BLaER1 treated with 17β-estradiol and CSF1 and Interleukin-3, amounts not matched to agents 10 nM and 100 nM (cell line): ENCODE measurements around the gene CENPO.

Experiments
- H3K27ac ChIP-seq, 11 experiments: shearing (Covaris generic); formaldehyde crosslinking; 2 replicates each; pipeline ENCODE4 v1.8.1; 2022
- H3K27me3 ChIP-seq, 11 experiments: shearing (Covaris generic); formaldehyde crosslinking; 2 replicates each; pipeline ENCODE4 v1.8.1; 2022
- H3K36me3 ChIP-seq, 11 experiments: shearing (Covaris generic); formaldehyde crosslinking; 2 replicates each; pipeline ENCODE4 v1.8.1; 2022
- H3K4me1 ChIP-seq, 10 experiments: shearing (Covaris generic); formaldehyde crosslinking; 2 replicates each; pipeline ENCODE4 v1.8.1; 2022
- H3K4me2 ChIP-seq, 11 experiments: shearing (Covaris generic); formaldehyde crosslinking; 2 replicates each; pipeline ENCODE4 v1.8.1; 2022
- H3K4me3 ChIP-seq, 10 experiments: shearing (Covaris generic); formaldehyde crosslinking; 2 replicates each; pipeline ENCODE4 v1.8.1; 2022
- H3K9ac ChIP-seq, 11 experiments: shearing (Covaris generic); formaldehyde crosslinking; 2 replicates each; pipeline ENCODE4 v1.8.1; 2022
- H3K9me3 ChIP-seq, 11 experiments: shearing (Covaris generic); formaldehyde crosslinking; replicated peaks in 1 of 11; 2 replicates each; pipeline ENCODE4 v1.8.1; 2022
- H4K20me1 ChIP-seq, 11 experiments: shearing (Covaris generic); formaldehyde crosslinking; 2 replicates each; pipeline ENCODE4 v1.8.1; 2022
- Cebpa-rat ChIP-seq, 11 experiments: shearing (Covaris generic); IDR thresholded peaks; 2 replicates each; pipeline ENCODE4 v1.8.1; 2022

Gene CENPO

DNA sequence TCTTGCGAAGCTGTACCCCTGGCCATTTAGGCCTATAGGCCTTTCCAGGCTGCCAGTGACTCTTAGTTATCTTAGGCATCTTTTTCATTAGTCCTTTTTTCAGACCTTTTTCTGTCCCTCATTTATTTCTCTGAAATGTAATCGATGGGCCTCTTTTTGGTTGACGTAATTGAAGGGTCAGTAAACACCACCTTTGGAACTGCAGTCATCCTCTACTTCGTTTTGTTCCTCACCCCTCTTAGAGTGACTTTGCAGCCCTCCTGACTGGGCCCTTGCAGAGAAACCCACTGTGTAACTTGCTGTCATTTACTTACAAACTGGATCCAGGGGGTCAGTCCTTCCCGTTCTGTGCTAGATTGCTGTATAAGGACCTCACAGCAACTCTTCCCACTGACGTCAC is 23.2 kb downstream of the CENPO start:
- Histone ChIP-seq H3K36me3 (peaks cover 57 to 100% (median 97%) of the 10 kb centered on the region in 11 experiments), H3K27ac (no peak overlapping the region), H3K9me3 (peaks cover 0 to 4% (median 0%) of the 10 kb centered on the region in 11 experiments; a peak in 2 of 22 replicates), H4K20me1 (peaks cover 0 to 24% (median 11%) of the 10 kb centered on the region in 11 experiments; a peak in 12 of 22 replicates), H3K4me3 (no peak overlapping the region), H3K4me2 (peak overlapping the region in 2 of 11 experiments; percentile 17 to 37; a peak in 4 of 22 replicates), H3K4me1 (peaks cover 6 to 36% (median 18%) of the 10 kb centered on the region in 10 experiments; a peak in 18 of 20 replicates), H3K27me3 (no peaks in the 10 kb centered on the region), H3K9ac (no peak overlapping the region)
- no peak for TF ChIP-seq Cebpa-rat (IDR thresholded peaks at IDR 0.05)

- Histone ChIP-seq H3K27me3 (no peaks in the 10 kb centered on the region), H3K4me2 (peak overlapping the region in 2 of 11 experiments; percentile 17 to 37; a peak in 3 of 22 replicates), H3K4me1 (peaks cover 6 to 36% (median 18%) of the 10 kb centered on the region in 10 experiments; a peak in 18 of 20 replicates), H3K27ac (no peak overlapping the region), H3K9ac (no peak overlapping the region), H3K9me3 (no peaks in the 10 kb centered on the region; a peak in 1 of 22 replicates), H4K20me1 (peaks cover 0 to 24% (median 11%) of the 10 kb centered on the region in 11 experiments; a peak in 12 of 22 replicates), H3K36me3 (peaks cover 62 to 100% (median 97%) of the 10 kb centered on the region in 11 experiments), H3K4me3 (no peak overlapping the region)
- TF ChIP-seq Cebpa-rat (IDR thresholded peaks at IDR 0.05) = no peak
Observed at GRCh38 chr2:24816884-24817283, 23.7 kb downstream of the CENPO start.

DNA sequence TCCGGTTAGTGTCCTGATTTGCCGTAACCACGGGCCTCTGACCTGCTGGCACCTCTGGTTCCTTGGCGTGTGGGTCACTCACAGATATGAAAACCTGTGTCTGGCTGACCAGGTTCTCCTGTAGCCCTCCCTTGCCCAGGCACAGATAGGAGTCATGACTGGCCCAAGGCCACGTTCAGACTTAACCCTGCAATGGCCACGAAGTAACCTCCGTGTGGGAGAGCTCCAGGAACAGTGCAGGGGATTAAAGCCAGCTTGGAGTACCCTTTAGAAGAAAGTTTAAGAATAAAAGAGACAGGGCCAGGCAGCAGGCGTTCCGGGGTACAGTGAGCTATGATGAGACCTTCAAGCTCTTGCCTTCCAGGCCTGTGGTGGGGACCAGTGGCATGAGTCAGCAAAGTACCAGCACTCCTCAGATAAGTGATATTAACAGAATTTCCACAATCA is 25.5 kb downstream of the CENPO start:
- H3K4me1 ChIP-seq = peaks cover 6 to 36% (median 18%) of the 10 kb centered on the region in 10 experiments; a peak in 18 of 20 replicates
- no peak overlapping the region for H3K4me3 ChIP-seq
- peak overlapping the region in 8 of 11 experiments; percentile 10 to 75 (median 57); a peak in 15 of 22 replicates for H3K4me2 ChIP-seq
- H3K9me3 ChIP-seq = no peaks in the 10 kb centered on the region
- H4K20me1 ChIP-seq = peaks cover 0 to 12% (median 4%) of the 10 kb centered on the region in 11 experiments; a peak in 10 of 22 replicates
- H3K36me3 ChIP-seq = peaks cover 74 to 100% (median 98%) of the 10 kb centered on the region in 11 experiments
- TF ChIP-seq Cebpa-rat (IDR thresholded peaks at IDR 0.05) = no peak
- H3K9ac ChIP-seq = peak overlapping the region in 6 of 11 experiments; percentile 10 to 44 (median 38); a peak in 5 of 22 replicates
- H3K27me3 ChIP-seq = no peaks in the 10 kb centered on the region
- H3K27ac ChIP-seq = peak overlapping the region in 9 of 11 experiments; percentile 5 to 61 (median 38); a peak in 13 of 22 replicates

GRCh38 chr2:24819442-24820174 is 26.4 kb downstream of the CENPO start:
- no peak overlapping the region for H3K9ac ChIP-seq
- peaks cover 72 to 100% (median 98%) of the 10 kb centered on the region in 11 experiments for H3K36me3 ChIP-seq
- H3K4me1 ChIP-seq = peaks cover 6 to 36% (median 18%) of the 10 kb centered on the region in 10 experiments; a peak in 18 of 20 replicates
- H4K20me1 ChIP-seq = peaks cover 0 to 10% (median 0%) of the 10 kb centered on the region in 11 experiments; a peak in 5 of 22 replicates
- peak overlapping the region in 4 of 11 experiments; percentile 54 to 68 (median 60); a peak in 8 of 22 replicates for H3K4me2 ChIP-seq
- no peaks in the 10 kb centered on the region for H3K9me3 ChIP-seq
- no peak for TF ChIP-seq Cebpa-rat (IDR thresholded peaks at IDR 0.05)
- H3K27me3 ChIP-seq = no peaks in the 10 kb centered on the region
- peak overlapping the region in 7 of 11 experiments; percentile 7 to 61 (median 41); a peak in 7 of 22 replicates for H3K27ac ChIP-seq
- no peak overlapping the region for H3K4me3 ChIP-seq

- no peak overlapping the region for H3K4me3 ChIP-seq
- H4K20me1 ChIP-seq = peaks cover 0 to 10% (median 0%) of the 10 kb centered on the region in 11 experiments; a peak in 5 of 22 replicates
- H3K4me2 ChIP-seq = no peak overlapping the region
- no peak for TF ChIP-seq Cebpa-rat (IDR thresholded peaks at IDR 0.05)
- H3K27me3 ChIP-seq = no peaks in the 10 kb centered on the region
- no peaks in the 10 kb centered on the region for H3K9me3 ChIP-seq
- no peak overlapping the region for H3K27ac ChIP-seq
- peaks cover 67 to 100% (median 97%) of the 10 kb centered on the region in 11 experiments for H3K36me3 ChIP-seq
- H3K9ac ChIP-seq = no peak overlapping the region
- peaks cover 6 to 36% (median 18%) of the 10 kb centered on the region in 10 experiments; a peak in 18 of 20 replicates for H3K4me1 ChIP-seq
Observed at GRCh38 chr2:24820175-24820513, 26.9 kb downstream of the CENPO start.

DNA sequence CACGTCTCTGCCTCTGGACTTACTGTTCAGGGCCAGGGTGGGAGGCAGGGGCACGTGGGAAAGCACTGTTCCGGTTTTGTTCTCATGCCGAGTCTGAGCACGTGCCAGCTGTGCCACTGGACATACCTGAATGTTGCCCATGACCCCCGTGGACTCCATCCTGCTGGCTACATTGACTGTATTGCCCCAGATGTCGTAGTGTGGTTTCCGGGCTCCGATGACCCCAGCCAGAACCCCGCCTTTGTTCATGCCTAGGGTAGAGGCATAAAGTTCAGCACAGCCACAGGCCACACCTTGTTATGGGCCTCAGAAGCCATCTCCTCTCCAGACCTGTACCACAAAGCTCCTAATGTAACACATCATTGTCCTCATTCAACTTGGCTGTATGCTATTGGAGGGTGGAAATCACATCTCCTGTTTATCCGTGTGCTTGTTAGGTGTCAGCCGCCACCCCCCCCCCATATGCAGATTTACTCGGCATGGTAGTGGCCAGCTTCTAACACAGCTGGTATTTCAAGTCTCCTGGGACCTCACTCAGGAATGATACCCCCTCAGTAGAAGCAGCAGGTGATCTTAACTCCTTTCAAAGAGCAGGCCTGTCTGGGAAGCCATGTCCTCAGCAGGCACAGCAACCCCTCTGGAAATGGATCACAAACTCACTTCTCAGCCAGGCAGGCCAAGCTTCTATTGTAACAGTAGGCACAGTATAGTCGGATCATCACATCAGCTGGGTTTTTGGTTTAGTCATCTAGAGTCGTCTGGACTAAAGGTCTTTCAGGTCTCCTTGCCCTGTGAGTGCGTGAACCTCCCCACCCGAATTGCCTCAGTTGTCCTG is 27.6 kb downstream of the CENPO start:
- Histone ChIP-seq H3K36me3 (peaks cover 60 to 100% (median 95%) of the 10 kb centered on the region in 11 experiments), H3K27ac (no peak overlapping the region), H3K27me3 (no peaks in the 10 kb centered on the region), H3K4me1 (peaks cover 8 to 38% (median 20%) of the 10 kb centered on the region in 10 experiments), H3K4me3 (no peak overlapping the region), H4K20me1 (peaks cover 0 to 11% (median 0%) of the 10 kb centered on the region in 11 experiments; a peak in 7 of 22 replicates), H3K9me3 (no peaks in the 10 kb centered on the region), H3K9ac (no peak overlapping the region), H3K4me2 (no peak overlapping the region)
- no peak for TF ChIP-seq Cebpa-rat (IDR thresholded peaks at IDR 0.05)

GRCh38 chr2:24821433-24821891 is 28.2 kb downstream of the CENPO start:
- TF ChIP-seq Cebpa-rat (IDR thresholded peaks at IDR 0.05) = no peak
- H3K4me1 ChIP-seq = peaks cover 15 to 42% (median 27%) of the 10 kb centered on the region in 10 experiments
- no peaks in the 10 kb centered on the region for H3K27me3 ChIP-seq
- peaks cover 54 to 98% (median 94%) of the 10 kb centered on the region in 11 experiments for H3K36me3 ChIP-seq
- no peak overlapping the region for H3K27ac ChIP-seq
- H4K20me1 ChIP-seq = peaks cover 0 to 12% (median 0%) of the 10 kb centered on the region in 11 experiments; a peak in 8 of 22 replicates
- H3K4me3 ChIP-seq = no peak overlapping the region
- no peak overlapping the region for H3K9ac ChIP-seq
- H3K9me3 ChIP-seq = no peaks in the 10 kb centered on the region
- H3K4me2 ChIP-seq = no peak overlapping the region

GRCh38 chr2:24822049-24822706 is 29.0 kb downstream of the CENPO start:
- H3K4me3 ChIP-seq = no peak overlapping the region
- no peak for TF ChIP-seq Cebpa-rat (IDR thresholded peaks at IDR 0.05)
- H3K9ac ChIP-seq = no peak overlapping the region
- no peak overlapping the region for H3K27ac ChIP-seq
- H3K4me1 ChIP-seq = peaks cover 19 to 37% (median 27%) of the 10 kb centered on the region in 10 experiments
- H3K4me2 ChIP-seq = no peak overlapping the region
- H3K27me3 ChIP-seq = no peaks in the 10 kb centered on the region
- H4K20me1 ChIP-seq = peaks cover 0 to 16% (median 3%) of the 10 kb centered on the region in 11 experiments; a peak in 12 of 22 replicates
- H3K36me3 ChIP-seq = peaks cover 47 to 94% (median 88%) of the 10 kb centered on the region in 11 experiments
- H3K9me3 ChIP-seq = no peaks in the 10 kb centered on the region
